ENCODE measurements around the gene DIPK1C. TPM values are rescaled to one million over a fixed set of nuclear protein-coding genes. Genes with fewer than 3 reads are reported as not detected.

The DIPK1C gene
- total and polyA plus RNA-seq, 2 experiments from 2014 or later = 0.07 TPM; not detected in 1

DNA sequence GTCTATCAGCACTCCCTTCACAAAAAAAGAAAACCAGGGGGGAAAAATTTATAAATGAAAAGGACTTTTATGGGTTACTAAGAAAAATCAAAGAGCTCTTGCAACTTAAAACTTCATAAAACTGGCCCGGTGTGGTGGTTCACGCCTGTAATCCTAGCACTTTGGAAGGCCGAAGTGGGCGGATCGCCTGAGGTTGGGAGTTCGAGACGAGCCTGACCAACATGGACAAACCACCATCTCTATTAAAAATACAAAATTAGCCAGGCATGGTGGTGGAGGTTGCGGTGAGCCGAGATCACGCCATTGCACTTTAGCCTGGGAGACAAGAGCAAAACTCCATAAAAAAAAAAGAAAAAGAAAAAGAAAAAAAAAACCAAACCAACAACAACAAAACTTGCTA, 1.7 kb downstream of the DIPK1C start (continued):
- TF ChIP-seq, protein P1, sequence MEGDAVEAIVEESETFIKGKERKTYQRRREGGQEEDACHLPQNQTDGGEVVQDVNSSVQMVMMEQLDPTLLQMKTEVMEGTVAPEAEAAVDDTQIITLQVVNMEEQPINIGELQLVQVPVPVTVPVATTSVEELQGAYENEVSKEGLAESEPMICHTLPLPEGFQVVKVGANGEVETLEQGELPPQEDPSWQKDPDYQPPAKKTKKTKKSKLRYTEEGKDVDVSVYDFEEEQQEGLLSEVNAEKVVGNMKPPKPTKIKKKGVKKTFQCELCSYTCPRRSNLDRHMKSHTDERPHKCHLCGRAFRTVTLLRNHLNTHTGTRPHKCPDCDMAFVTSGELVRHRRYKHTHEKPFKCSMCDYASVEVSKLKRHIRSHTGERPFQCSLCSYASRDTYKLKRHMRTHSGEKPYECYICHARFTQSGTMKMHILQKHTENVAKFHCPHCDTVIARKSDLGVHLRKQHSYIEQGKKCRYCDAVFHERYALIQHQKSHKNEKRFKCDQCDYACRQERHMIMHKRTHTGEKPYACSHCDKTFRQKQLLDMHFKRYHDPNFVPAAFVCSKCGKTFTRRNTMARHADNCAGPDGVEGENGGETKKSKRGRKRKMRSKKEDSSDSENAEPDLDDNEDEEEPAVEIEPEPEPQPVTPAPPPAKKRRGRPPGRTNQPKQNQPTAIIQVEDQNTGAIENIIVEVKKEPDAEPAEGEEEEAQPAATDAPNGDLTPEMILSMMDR (conservative IDR thresholded peaks at IDR 0.05; ENCODE audit: low read depth in 2 of 2) = no peak
- no peak for TF ChIP-seq CREB1 (CRISPR knock-in tag; IDR thresholded peaks at IDR 0.05; ENCODE audit: low read depth)
- no peak for TF ChIP-seq JUNB (IDR thresholded peaks at IDR 0.05; ENCODE audit: unreplicated experiment)

GRCh38 chr18:74454279-74454751, 2.8 kb downstream of the DIPK1C start:
- H3K4me3 ChIP-seq = no peak overlapping the region
- peaks cover 41% of the 10 kb centered on the region for H3K27me3 Mint-ChIP-seq (ENCODE audit: insufficient read depth, low read depth, poor library complexity)
- no peak for DNase-seq (ENCODE audit: low spot score)
- TF ChIP-seq STAT1 (IDR thresholded peaks at IDR 0.05; ENCODE audit: unreplicated experiment) (no peak), EZH2phosphoT487 (IDR thresholded peaks at IDR 0.05; ENCODE audit: unreplicated experiment) (no peak), CREB1 (CRISPR knock-in tag; IDR thresholded peaks at IDR 0.05; ENCODE audit: low read depth) (no peak), ZNF331 (CRISPR knock-in tag; IDR thresholded peaks at IDR 0.05; ENCODE audit: low read depth) (no peak), EZH2 (IDR thresholded peaks at IDR 0.05; ENCODE audit: low read depth, unreplicated experiment) (no peak), JUNB (IDR thresholded peaks at IDR 0.05; ENCODE audit: unreplicated experiment) (no peak), ZNF462 (CRISPR knock-in tag; IDR thresholded peaks at IDR 0.05) (no peak)
- TF ChIP-seq, protein P1 (conservative IDR thresholded peaks at IDR 0.05; ENCODE audit: low read depth in 2 of 2) = no peak
- TF ChIP-seq, protein P2, sequence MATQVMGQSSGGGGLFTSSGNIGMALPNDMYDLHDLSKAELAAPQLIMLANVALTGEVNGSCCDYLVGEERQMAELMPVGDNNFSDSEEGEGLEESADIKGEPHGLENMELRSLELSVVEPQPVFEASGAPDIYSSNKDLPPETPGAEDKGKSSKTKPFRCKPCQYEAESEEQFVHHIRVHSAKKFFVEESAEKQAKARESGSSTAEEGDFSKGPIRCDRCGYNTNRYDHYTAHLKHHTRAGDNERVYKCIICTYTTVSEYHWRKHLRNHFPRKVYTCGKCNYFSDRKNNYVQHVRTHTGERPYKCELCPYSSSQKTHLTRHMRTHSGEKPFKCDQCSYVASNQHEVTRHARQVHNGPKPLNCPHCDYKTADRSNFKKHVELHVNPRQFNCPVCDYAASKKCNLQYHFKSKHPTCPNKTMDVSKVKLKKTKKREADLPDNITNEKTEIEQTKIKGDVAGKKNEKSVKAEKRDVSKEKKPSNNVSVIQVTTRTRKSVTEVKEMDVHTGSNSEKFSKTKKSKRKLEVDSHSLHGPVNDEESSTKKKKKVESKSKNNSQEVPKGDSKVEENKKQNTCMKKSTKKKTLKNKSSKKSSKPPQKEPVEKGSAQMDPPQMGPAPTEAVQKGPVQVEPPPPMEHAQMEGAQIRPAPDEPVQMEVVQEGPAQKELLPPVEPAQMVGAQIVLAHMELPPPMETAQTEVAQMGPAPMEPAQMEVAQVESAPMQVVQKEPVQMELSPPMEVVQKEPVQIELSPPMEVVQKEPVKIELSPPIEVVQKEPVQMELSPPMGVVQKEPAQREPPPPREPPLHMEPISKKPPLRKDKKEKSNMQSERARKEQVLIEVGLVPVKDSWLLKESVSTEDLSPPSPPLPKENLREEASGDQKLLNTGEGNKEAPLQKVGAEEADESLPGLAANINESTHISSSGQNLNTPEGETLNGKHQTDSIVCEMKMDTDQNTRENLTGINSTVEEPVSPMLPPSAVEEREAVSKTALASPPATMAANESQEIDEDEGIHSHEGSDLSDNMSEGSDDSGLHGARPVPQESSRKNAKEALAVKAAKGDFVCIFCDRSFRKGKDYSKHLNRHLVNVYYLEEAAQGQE (IDR thresholded peaks at IDR 0.05; ENCODE audit: unreplicated experiment) = no peak

More at GRCh38 chr18:74454279-74454751, 2.8 kb downstream of the DIPK1C start:
- no peak for ATAC-seq
- Histone ChIP-seq H3K4me1 (ENCODE audit: insufficient read depth) (peaks cover 5% of the 10 kb centered on the region), H4K20me1 (replicated peaks; ENCODE audit: insufficient read depth) (no peaks in the 10 kb centered on the region), H3F3A (replicated peaks; ENCODE audit: low read depth) (no peaks in the 10 kb centered on the region), H3K9me2 (ENCODE audit: insufficient read depth) (no peaks in the 10 kb centered on the region), H3K36me3 (ENCODE audit: insufficient read depth) (no peaks in the 10 kb centered on the region), H3K79me2 (replicated peaks; ENCODE audit: insufficient read depth) (no peaks in the 10 kb centered on the region), H3K4me2 (no peak overlapping the region), H2AFZ (no peak overlapping the region), H3K27ac (ENCODE audit: low read depth) (no peak overlapping the region), H3K27me3 (ENCODE audit: insufficient read depth) (peaks cover 55% of the 10 kb centered on the region)
- H3K27ac Mint-ChIP-seq = no peak overlapping the region
- no peaks in the 10 kb centered on the region for H3K36me3 Mint-ChIP-seq (ENCODE audit: low read depth)
- H3K4me1 Mint-ChIP-seq = peaks cover 13% of the 10 kb centered on the region
- H3K9me3 Mint-ChIP-seq = no peaks in the 10 kb centered on the region
- H3K4me3 Mint-ChIP-seq = no peak overlapping the region; the same call in 2 of the 3 replicates
